K562 (cell line): ENCODE data around the gene LAMA5. TPM values are rescaled to one million over a fixed set of nuclear protein-coding genes. Genes with fewer than 3 reads are reported as not detected.
A peak's percentile ranks its signal among the peaks of the same experiment; 100 is the strongest.

Experiments
- ATF4 ChIP-seq: fragments of 450-650 bp; formaldehyde crosslinking; IDR thresholded peaks from 2 replicates; pipeline ENCODE4 v1.4.0; 2022; ENCODE audit warnings: mild to moderate bottlenecking, moderate library complexity
- E2F6 ChIP-seq, 2 experiments: IDR thresholded peaks; 2 replicates each; pipeline ENCODE4 v1.6.1; 2011; ENCODE audit warnings: borderline replicate concordance in 1 of 2, control low read depth in 1 of 2, low read depth in 1 of 2, low read length in 1 of 2, mild to moderate bottlenecking in 1 of 2, mixed read lengths in 1 of 2, moderate library complexity in 1 of 2; ENCODE audit not compliant: insufficient read depth in 1 of 2, insufficient read length in 1 of 2, poor library complexity in 1 of 2, severe bottlenecking in 1 of 2; ENCODE audit errors: extremely low read depth in 1 of 2
- FIP1L1 ChIP-seq: fragments of 200-400 bp; formaldehyde crosslinking; IDR thresholded peaks from 2 replicates; pipeline ENCODE4 v1.6.1; 2018; ENCODE audit warnings: mild to moderate bottlenecking, low read depth, low read length; ENCODE audit not compliant: poor library complexity, severe bottlenecking
- GMEB1 ChIP-seq: fragments of 250-450 bp; sonication (Bioruptor Pico); IDR thresholded peaks from 2 replicates; pipeline ENCODE4 v1.4.0; 2020; ENCODE audit warnings: mild to moderate bottlenecking
- HNRNPLL ChIP-seq: fragments of 200-400 bp; formaldehyde crosslinking; IDR thresholded peaks from 2 replicates; pipeline ENCODE4 v1.6.1; 2017; ENCODE audit warnings: low read length, low read depth, mild to moderate bottlenecking; ENCODE audit not compliant: poor library complexity, severe bottlenecking
- HSF4 ChIP-seq: fragments of 250-450 bp; sonication (Bioruptor Pico); IDR thresholded peaks from 2 replicates; pipeline ENCODE4 v2.1.2; 2022; ENCODE audit warnings: mild to moderate bottlenecking, moderate library complexity, borderline replicate concordance
- KAT7 ChIP-seq: sonication (generic); formaldehyde crosslinking; IDR thresholded peaks from 2 replicates; pipeline ENCODE4 v1.8.0; 2022; ENCODE audit warnings: missing genetic modification reagents, mild to moderate bottlenecking, borderline replicate concordance
- KHSRP ChIP-seq: fragments of 450-650 bp; IDR thresholded peaks from 2 replicates; pipeline ENCODE4 v1.6.1; 2017
- MAZ ChIP-seq, 2 experiments: fragments of 450-650 bp in 1 of 2; sonication (generic) in 1 of 2; formaldehyde crosslinking; IDR thresholded peaks in 1 of 2; conservative IDR thresholded peaks in 1 of 2; 2 replicates each; pipeline versions ENCODE4 v1.4.0 to v1.5.0; 2020; ENCODE audit warnings: mild to moderate bottlenecking in 1 of 2, missing genetic modification reagents in 1 of 2
- MLLT1 ChIP-seq, 2 experiments: fragments of 450-650 bp; IDR thresholded peaks; 2 replicates each; pipeline ENCODE4 v1.6.1; 2016
- NRF1 ChIP-seq, 2 experiments: fragments of 450-650 bp; IDR thresholded peaks in 1 of 2; conservative IDR thresholded peaks in 1 of 2; 2 replicates each; pipeline ENCODE4 v1.6.1; 2014; ENCODE audit warnings: mild to moderate bottlenecking in 2 of 2
- PHTF2 ChIP-seq: fragments of 250-450 bp; sonication (Bioruptor Pico); IDR thresholded peaks from 2 replicates; pipeline ENCODE4 v1.5.0; 2021; ENCODE audit warnings: mild to moderate bottlenecking
- POLR3A ChIP-seq: IDR thresholded peaks from 2 replicates; pipeline ENCODE4 v1.6.1; 2011; ENCODE audit warnings: borderline replicate concordance, mild to moderate bottlenecking, moderate library complexity; ENCODE audit not compliant: insufficient read length, insufficient read depth; ENCODE audit errors: extremely low read depth
- RAD21 ChIP-seq, 2 experiments: fragments of 250-450 bp in 1 of 2; fragments of 450-650 bp in 1 of 2; sonication (Bioruptor Pico) in 1 of 2; formaldehyde crosslinking in 1 of 2; IDR thresholded peaks in 1 of 2; conservative IDR thresholded peaks in 1 of 2; 2 replicates each; pipeline versions ENCODE4 v1.4.0 to v1.8.0; 2020 to 2022; ENCODE audit warnings: mild to moderate bottlenecking in 2 of 2, moderate library complexity in 1 of 2
- TAF15 ChIP-seq: fragments of 200-400 bp; formaldehyde crosslinking; IDR thresholded peaks from 2 replicates; pipeline ENCODE4 v1.6.1; 2017; ENCODE audit warnings: mild to moderate bottlenecking, low read depth, low read length, moderate library complexity
- ZBTB49 ChIP-seq: sonication (generic); formaldehyde crosslinking; IDR thresholded peaks from 2 replicates; pipeline ENCODE4 v1.8.0; 2022; ENCODE audit warnings: missing genetic modification reagents, mild to moderate bottlenecking, borderline replicate concordance
- ZSCAN29 ChIP-seq: fragments of 450-650 bp; IDR thresholded peaks from 2 replicates; pipeline ENCODE4 v1.6.1; 2017
- polyA plus RNA-seq, 8 experiments: library from polyadenylated mRNA; depleted of rRNA in 4 of 8; stranded (reverse) in 5 of 8; unstranded in 3 of 8; fragments of >200 nt; fragmentation: Nextera tagmentation in 2 of 8; fragmentation: Illumina TruSeq in 1 of 8; extraction: Ambion mirVana in 2 of 8; extraction: Trizol in 1 of 8; gene quantifications; 2 replicates each; pipeline versions ENCODE4 v1.2.1 to v1.2.3, GENCODE V29; 2011 to 2014; ENCODE audit warnings: inconsistent platforms in 1 of 8, missing spikeins in 1 of 8
- total RNA-seq, 7 experiments: library from RNA; depleted of rRNA in 6 of 7; stranded (reverse); fragments of >200 nt in 6 of 7; fragmentation: Illumina TruSeq in 2 of 7; extraction: Trizol in 2 of 7; gene quantifications; 2 replicates each; pipeline versions ENCODE4 v1.2.1 to v1.2.3, GENCODE V29; 2011 to 2021; ENCODE audit warnings: low replicate concordance in 1 of 7

Gene LAMA5
- total and polyA plus RNA-seq, 9 of the 15 experiments (the other 6 are each of a cell fraction or from before 2014, with no cell fraction given) = 0.31 to 101 (median 7.8) TPM

- TF ChIP-seq GMEB1 (CRISPR knock-in tag) = no peak
- TF ChIP-seq ZSCAN29 = no peak
- no peak for TF ChIP-seq ZBTB49
- no peak for TF ChIP-seq POLR3A
- no peak; a peak in 1 of 4 replicates for TF ChIP-seq MAZ (CRISPR knock-in tag; conservative IDR thresholded peaks at IDR 0.05 in 1 of 2, IDR thresholded peaks at IDR 0.05 in 1 of 2)
- no peak for TF ChIP-seq TAF15
- TF ChIP-seq KAT7 (CRISPR knock-in tag) = 0 out of 2 replicates have a peak, but pooled peaks have one; percentile 13
- TF ChIP-seq HSF4 (CRISPR knock-in tag) = no peak
- TF ChIP-seq FIP1L1 = peak; percentile 63
- TF ChIP-seq KHSRP = no peak
- no peak for TF ChIP-seq MLLT1 (IDR thresholded peaks at IDR 0.05)
- no peak for TF ChIP-seq PHTF2 (CRISPR knock-in tag)
- no peak for TF ChIP-seq RAD21 (CRISPR knock-in tag; conservative IDR thresholded peaks at IDR 0.05 in 1 of 2, IDR thresholded peaks at IDR 0.05 in 1 of 2)
- no peak for TF ChIP-seq ATF4 (CRISPR knock-in tag)
- peak; percentile 46 for TF ChIP-seq HNRNPLL
- 0 out of 4 replicates have a peak, but pooled peaks of 1 of the 2 experiments have one; percentile 9 for TF ChIP-seq NRF1 (conservative IDR thresholded peaks at IDR 0.05 in 1 of 2, IDR thresholded peaks at IDR 0.05 in 1 of 2)
- TF ChIP-seq E2F6 (IDR thresholded peaks at IDR 0.05; ENCODE audit: borderline replicate concordance in 1 of 2, extremely low read depth in 1 of 2, insufficient read depth in 1 of 2, insufficient read length in 1 of 2, low read depth in 1 of 2, low read length in 1 of 2, poor library complexity in 1 of 2, severe bottlenecking in 1 of 2) = peak in 1 of 2 experiments; percentile 25
Measured at GRCh38 chr20:62366370-62367135, 559 bp downstream of the LAMA5 start (continued).
